ENCODE results near the gene METRNL. TPM values are rescaled to one million over a fixed set of nuclear protein-coding genes. Genes with fewer than 3 reads are reported as not detected.
A peak's percentile ranks its signal among the peaks of the same experiment; 100 is the strongest.

METRNL gene
- total and polyA plus RNA-seq, 8 donors = 11.1 to 28.3 (median 18.0) TPM

DNA sequence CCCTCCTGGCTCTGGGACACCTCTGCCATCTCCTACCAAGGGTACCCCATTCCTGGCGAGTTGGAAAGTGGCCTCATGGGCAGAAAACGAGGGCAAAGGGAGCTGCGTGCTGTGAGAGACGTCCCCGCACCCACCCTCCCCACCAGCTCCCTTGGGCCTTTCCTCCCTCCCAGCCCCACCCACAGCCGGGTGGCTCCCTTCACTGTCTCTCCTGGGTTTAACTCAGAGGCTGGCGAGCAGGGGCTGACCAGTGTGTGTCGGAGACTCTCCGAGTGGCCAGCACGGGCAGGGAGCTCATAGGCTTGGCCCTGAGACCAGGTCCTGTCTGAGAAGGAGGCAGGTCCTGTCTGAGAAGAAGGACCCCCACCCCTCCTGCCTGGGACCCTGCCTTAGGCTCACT, 26.1 kb downstream of the METRNL start:
- no peak for ATAC-seq
- DNase-seq = peak in 1 of 6 donors; percentile 17
- H3K36me3 ChIP-seq = no peaks in the 10 kb centered on the region
- no peak overlapping the region for H3K27ac ChIP-seq
- H3K9me3 ChIP-seq = no peaks in the 10 kb centered on the region
- peaks cover 0 to 9% (median 0%) of the 10 kb centered on the region in 3 donors for H3K4me1 ChIP-seq
- TF ChIP-seq, protein P1, sequence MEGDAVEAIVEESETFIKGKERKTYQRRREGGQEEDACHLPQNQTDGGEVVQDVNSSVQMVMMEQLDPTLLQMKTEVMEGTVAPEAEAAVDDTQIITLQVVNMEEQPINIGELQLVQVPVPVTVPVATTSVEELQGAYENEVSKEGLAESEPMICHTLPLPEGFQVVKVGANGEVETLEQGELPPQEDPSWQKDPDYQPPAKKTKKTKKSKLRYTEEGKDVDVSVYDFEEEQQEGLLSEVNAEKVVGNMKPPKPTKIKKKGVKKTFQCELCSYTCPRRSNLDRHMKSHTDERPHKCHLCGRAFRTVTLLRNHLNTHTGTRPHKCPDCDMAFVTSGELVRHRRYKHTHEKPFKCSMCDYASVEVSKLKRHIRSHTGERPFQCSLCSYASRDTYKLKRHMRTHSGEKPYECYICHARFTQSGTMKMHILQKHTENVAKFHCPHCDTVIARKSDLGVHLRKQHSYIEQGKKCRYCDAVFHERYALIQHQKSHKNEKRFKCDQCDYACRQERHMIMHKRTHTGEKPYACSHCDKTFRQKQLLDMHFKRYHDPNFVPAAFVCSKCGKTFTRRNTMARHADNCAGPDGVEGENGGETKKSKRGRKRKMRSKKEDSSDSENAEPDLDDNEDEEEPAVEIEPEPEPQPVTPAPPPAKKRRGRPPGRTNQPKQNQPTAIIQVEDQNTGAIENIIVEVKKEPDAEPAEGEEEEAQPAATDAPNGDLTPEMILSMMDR (IDR thresholded peaks at IDR 0.05) = no peak
- intact Hi-C loops (cut with DNase I) = no loop called here
- H3K4me3 ChIP-seq = no peak overlapping the region
- FAIRE-seq = no peak
- no peaks in the 10 kb centered on the region for H3K27me3 ChIP-seq
- WGBS, 2 donors = 52 to 60% methylated on average over 9 to 10 of the region's 10 CpGs

DNA sequence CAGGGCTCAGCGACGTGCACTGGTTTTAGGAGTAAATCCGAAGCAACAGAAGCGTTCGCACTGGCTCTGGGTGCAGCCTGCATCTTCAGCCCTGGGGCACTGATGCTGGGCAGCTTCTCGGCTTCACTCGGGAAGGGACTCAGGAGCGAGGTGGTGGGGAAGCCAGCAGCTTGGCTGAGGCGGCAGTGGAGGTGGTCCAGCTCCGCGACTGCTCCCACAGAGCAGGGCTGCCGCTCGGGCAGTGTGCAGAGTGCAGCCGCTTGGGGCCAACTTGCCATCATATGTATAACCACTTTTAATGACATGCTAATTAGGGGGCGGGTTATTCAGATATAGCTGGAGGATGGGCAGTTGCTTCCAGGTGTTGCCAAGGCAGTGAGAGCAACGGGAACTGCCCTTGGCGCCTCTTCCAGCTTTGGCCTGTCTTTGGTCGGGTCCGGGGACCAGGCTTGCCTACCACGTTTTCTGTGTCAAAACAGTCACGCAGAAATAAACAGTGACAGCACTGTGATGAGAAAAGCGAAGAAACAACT, 26.7 kb downstream of the METRNL start:
- TF ChIP-seq, protein P1 (IDR thresholded peaks at IDR 0.05) = no peak
- Histone ChIP-seq H3K4me3 (no peak overlapping the region), H3K27ac (no peak overlapping the region), H3K36me3 (no peaks in the 10 kb centered on the region), H3K9me3 (no peaks in the 10 kb centered on the region), H3K27me3 (no peaks in the 10 kb centered on the region), H3K4me1 (peaks cover 0 to 9% (median 0%) of the 10 kb centered on the region in 3 donors)
- intact Hi-C loops (cut with DNase I) = no loop called here
- DNase-seq (peak in 1 of 6 donors; percentile 23), ATAC-seq (no peak), FAIRE-seq (no peak)
- 56% methylated on average over 22 of the region's 22 CpGs for WGBS, 2 donors

DNA sequence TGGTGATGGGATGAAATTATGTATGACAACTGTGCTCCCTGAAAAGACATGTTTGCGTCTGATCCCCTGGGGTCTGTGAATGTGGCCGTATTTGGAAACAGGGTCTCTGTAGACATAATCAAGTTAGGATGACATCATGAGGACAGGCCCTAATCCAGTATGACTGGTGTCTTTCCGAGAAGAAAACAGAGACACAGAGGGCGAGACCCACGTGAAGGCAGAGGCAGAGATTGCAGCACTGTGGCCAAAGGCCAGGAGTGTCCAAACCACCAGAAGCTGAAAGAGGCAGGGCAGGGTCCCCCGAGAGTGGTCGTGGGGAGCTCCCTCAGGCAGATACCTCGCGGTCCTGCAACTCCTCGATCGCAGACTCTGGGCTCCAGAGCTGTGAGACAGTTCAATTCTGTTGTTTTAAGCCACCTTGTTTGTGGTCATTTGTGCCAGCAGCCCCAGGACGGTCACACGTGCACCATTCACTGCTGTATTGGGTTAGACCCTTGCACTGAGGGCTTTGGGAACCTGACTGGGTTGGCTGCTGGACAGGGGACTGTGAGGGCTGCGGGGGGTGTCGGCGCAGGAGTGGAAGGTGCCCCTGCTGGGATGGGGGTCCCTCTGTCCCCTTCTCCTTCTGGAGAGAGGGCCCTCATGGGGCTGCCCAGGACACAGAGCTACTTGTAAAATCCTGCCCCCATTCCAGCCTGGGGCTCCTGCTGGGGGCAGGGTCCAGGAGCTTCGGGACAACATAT, 27.7 kb downstream of the METRNL start:
- H3K9me3 ChIP-seq = no peaks in the 10 kb centered on the region
- TF ChIP-seq, protein P1 (IDR thresholded peaks at IDR 0.05) = no peak
- intact Hi-C loops (cut with DNase I) = no loop called here
- ATAC-seq (no peak), DNase-seq (peak in 1 of 6 donors; percentile 24), FAIRE-seq (no peak)
- 56 to 63% methylated on average over 17 of the region's 17 CpGs for WGBS, 2 donors
- no peaks in the 10 kb centered on the region for H3K36me3 ChIP-seq
- H3K4me1 ChIP-seq = peaks cover 0 to 5% (median 0%) of the 10 kb centered on the region in 3 donors
- H3K27me3 ChIP-seq = no peaks in the 10 kb centered on the region
- H3K27ac ChIP-seq = no peak overlapping the region
- H3K4me3 ChIP-seq = no peak overlapping the region

DNA sequence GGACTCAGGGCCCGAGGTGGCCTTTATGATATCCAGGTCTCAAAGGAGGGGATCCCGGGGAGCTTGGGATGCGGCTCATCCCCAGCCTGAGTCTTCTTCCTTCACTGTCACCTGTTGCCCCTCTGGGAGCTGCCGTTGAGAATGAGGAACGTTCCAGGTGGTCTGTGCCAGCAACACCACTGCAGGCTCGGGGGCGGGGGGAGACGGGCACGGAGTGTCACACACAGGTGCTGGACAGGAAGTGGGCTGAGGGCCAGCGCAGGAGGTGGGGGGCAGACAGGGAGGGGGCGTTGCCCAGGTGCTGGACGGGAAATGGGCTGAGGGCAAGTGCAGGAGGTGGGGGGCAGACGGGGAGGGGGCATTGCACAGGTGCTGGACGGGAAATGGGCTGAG, 28.2 kb downstream of the METRNL start:
- no peak overlapping the region for H3K4me3 ChIP-seq
- intact Hi-C loops (cut with DNase I) = no loop called here

More for the DNA sequence above, 28.2 kb downstream of the METRNL start:
- Histone ChIP-seq H3K27me3 (no peaks in the 10 kb centered on the region), H3K4me1 (peaks cover 0 to 5% (median 0%) of the 10 kb centered on the region in 3 donors), H3K27ac (no peak overlapping the region), H3K36me3 (no peaks in the 10 kb centered on the region), H3K9me3 (no peaks in the 10 kb centered on the region)
- TF ChIP-seq, protein P1 (IDR thresholded peaks at IDR 0.05) = no peak
- ATAC-seq (no peak), DNase-seq (peak in 1 of 6 donors; percentile 49), FAIRE-seq (no peak)
- 12 to 17% methylated on average over 14 of the region's 14 CpGs for WGBS, 2 donors

All from pancreas (tissue), 10 donors.